H1 (cell line): ENCODE data around the gene TGFBR2.

Experiments used
- ATF3 ChIP-seq: IDR thresholded peaks from 2 replicates; pipeline ENCODE4 v1.6.1; 2011; ENCODE audit warnings: low read depth, mild to moderate bottlenecking, low read length; ENCODE audit not compliant: insufficient read depth
- CBX5 ChIP-seq: fragments of 300-800, 300-1000 bp; sonication (generic); IDR thresholded peaks from 2 replicates; pipeline ENCODE4 v1.7.1; 2016; ENCODE audit warnings: antibody characterized with exemption, low read length, low read depth
- CHD1 ChIP-seq: IDR thresholded peaks from 2 replicates; pipeline ENCODE4 v1.6.1; 2012; ENCODE audit warnings: low read depth, low read length, improper control_type of control experiment
- CTCF ChIP-seq, 3 experiments: IDR thresholded peaks; 1 replicate in 2 of 3; 2 replicates in 1 of 3; pipeline versions ENCODE4 v1.5.1 to v1.6.1; 2011; ENCODE audit warnings: low read length in 3 of 3, mild to moderate bottlenecking in 3 of 3, inconsistent platforms in 2 of 3, low read depth in 1 of 3, moderate library complexity in 1 of 3; ENCODE audit not compliant: insufficient read depth in 1 of 3; ENCODE audit errors: control extremely low read depth in 1 of 3
- EP300 ChIP-seq, 2 experiments: IDR thresholded peaks; 1 replicate in 1 of 2; 2 replicates in 1 of 2; pipeline ENCODE4 v1.6.1; 2011 to 2012; ENCODE audit warnings: low read depth in 2 of 2, low read length in 2 of 2, mild to moderate bottlenecking in 2 of 2, borderline replicate concordance in 1 of 2, inconsistent platforms in 1 of 2, moderate library complexity in 1 of 2
- EZH2 ChIP-seq: fragments of 200-600 bp; sonication (generic); IDR thresholded peaks from 2 replicates; pipeline ENCODE4 v1.7.1; 2012; ENCODE audit warnings: low read depth, mild to moderate bottlenecking, moderate library complexity, low read length, inconsistent platforms; ENCODE audit not compliant: severe bottlenecking
- FOSL1 ChIP-seq: IDR thresholded peaks from 2 replicates; pipeline ENCODE4 v1.6.1; 2011; ENCODE audit warnings: mild to moderate bottlenecking, low read depth, low read length, moderate library complexity; ENCODE audit not compliant: insufficient read depth
- KDM1A ChIP-seq: fragments of 200-600, 300-600 bp; sonication (generic); IDR thresholded peaks from 2 replicates; pipeline ENCODE4 v1.7.1; 2016; ENCODE audit warnings: mild to moderate bottlenecking, low read length, borderline replicate concordance
- POLR2A ChIP-seq, 2 experiments: IDR thresholded peaks; 1 replicate in 1 of 2; 2 replicates in 1 of 2; pipeline ENCODE4 v1.6.1; 2011; ENCODE audit warnings: low read depth in 2 of 2, low read length in 2 of 2, mild to moderate bottlenecking in 2 of 2; ENCODE audit errors: control extremely low read depth in 1 of 2
- POLR2AphosphoS5 ChIP-seq: IDR thresholded peaks from 2 replicates; pipeline ENCODE4 v1.6.1; 2011; ENCODE audit warnings: low read depth, low read length
- SIN3A ChIP-seq, 2 experiments: IDR thresholded peaks in 1 of 2; conservative IDR thresholded peaks in 1 of 2; 2 replicates each; pipeline ENCODE4 v1.6.1; 2011 to 2012; ENCODE audit warnings: low read length in 2 of 2, improper control_type of control experiment in 1 of 2, low read depth in 1 of 2, mild to moderate bottlenecking in 1 of 2
- SIRT6 ChIP-seq: IDR thresholded peaks from one replicate; pipeline ENCODE4 v1.7.1; 2012; ENCODE audit warnings: low read length, inconsistent platforms
- TAF1 ChIP-seq: IDR thresholded peaks from 2 replicates; pipeline ENCODE4 v1.6.1; 2011; ENCODE audit warnings: mild to moderate bottlenecking, low read depth, low read length
- YY1 ChIP-seq: IDR thresholded peaks from 2 replicates; pipeline ENCODE4 v1.6.1; 2011; ENCODE audit warnings: low read depth, mild to moderate bottlenecking, low read length

- no peak for TF ChIP-seq TAF1
- no peak for TF ChIP-seq ATF3
- TF ChIP-seq EP300 (IDR thresholded peaks at IDR 0.05; ENCODE audit: borderline replicate concordance in 1 of 2, low read depth in 2 of 2, low read length in 2 of 2) = no peak
- TF ChIP-seq CTCF (IDR thresholded peaks at IDR 0.05; ENCODE audit: control extremely low read depth in 1 of 3, insufficient read depth in 1 of 3, low read depth in 1 of 3, low read length in 3 of 3) = no peak
- no peak for TF ChIP-seq KDM1A
- TF ChIP-seq SIN3A (conservative IDR thresholded peaks at IDR 0.05 in 1 of 2, IDR thresholded peaks at IDR 0.05 in 1 of 2; ENCODE audit: low read depth in 1 of 2, low read length in 2 of 2) = no peak
- no peak for TF ChIP-seq YY1
- no peak for TF ChIP-seq SIRT6
- no peak for TF ChIP-seq CBX5
- TF ChIP-seq CHD1 = no peak
- TF ChIP-seq POLR2AphosphoS5 = no peak
- TF ChIP-seq EZH2 = no peak
- no peak for TF ChIP-seq FOSL1
- TF ChIP-seq POLR2A (IDR thresholded peaks at IDR 0.05; ENCODE audit: control extremely low read depth in 1 of 2, low read depth in 2 of 2, low read length in 2 of 2) = no peak
Observed at GRCh38 chr3:30649572-30650318, 43.3 kb downstream of the TGFBR2 start.
